NB4 (cell line): Measurements from ENCODE around the gene PPP1R15A.

Experiments
- DNase-seq: peaks from one replicate; pipeline ENCODE4 v3.0.0; 2010; ENCODE audit warnings: low read depth
- H3K4me3 ChIP-seq: one replicate; pipeline ENCODE4 v1.5.1; 2011; ENCODE audit warnings: mild to moderate bottlenecking, low read depth, low read length, moderate library complexity
- CTCF ChIP-seq: IDR thresholded peaks from one replicate; pipeline ENCODE4 v1.5.1; 2012; ENCODE audit warnings: low read depth, low read length
- MAX ChIP-seq: IDR thresholded peaks from 2 replicates; pipeline ENCODE4 v1.6.1; 2011; ENCODE audit warnings: low read depth, low read length
- MYC ChIP-seq: IDR thresholded peaks from 2 replicates; pipeline ENCODE4 v1.6.1; 2011; ENCODE audit warnings: low read depth, low read length
- POLR2A ChIP-seq: IDR thresholded peaks from 2 replicates; pipeline ENCODE4 v1.6.1; 2011; ENCODE audit warnings: mild to moderate bottlenecking; ENCODE audit not compliant: insufficient read length; ENCODE audit errors: extremely low read depth

Gene PPP1R15A

GRCh38 chr19:48833977-48834376 is 38.2 kb upstream of the PPP1R15A start:
- DNase-seq = no peak
- no peak for TF ChIP-seq CTCF
- H3K4me3 ChIP-seq = no peak overlapping the region

GRCh38 chr19:48835734-48836088 is 36.5 kb upstream of the PPP1R15A start:
- TF ChIP-seq MAX (peak; percentile 77), MYC (peak; percentile 37; the same call in 1 of the 2 replicates), CTCF (peak; percentile 86), POLR2A (no peak)
- DNase-seq = peak; percentile 86
- H3K4me3 ChIP-seq = no peak overlapping the region

GRCh38 chr19:48836089-48837017 is 35.9 kb upstream of the PPP1R15A start, which contains the start of gene HSD17B14:
TSS of gene HSD17B14 (minus strand) at chr19:48836491. CDS start at chr19:48836411, 80 bp downstream.
- TF ChIP-seq MAX (no peak), POLR2A (no peak), MYC (no peak)
- H3K4me3 ChIP-seq = no peak within 1 kb of the TSS
- DNase-seq = no peak

GRCh38 chr19:48837051-48837524 is 35.1 kb upstream of the PPP1R15A start:
- TF ChIP-seq MYC = no peak
- no peak for TF ChIP-seq CTCF
- TF ChIP-seq POLR2A = no peak
- TF ChIP-seq MAX = no peak
- no peak overlapping the region for H3K4me3 ChIP-seq
- peak; percentile 55 for DNase-seq

GRCh38 chr19:48837687-48838086 is 34.5 kb upstream of the PPP1R15A start:
- TF ChIP-seq POLR2A = no peak
- no peak for TF ChIP-seq MAX
- TF ChIP-seq MYC = no peak
- no peak for TF ChIP-seq CTCF
- DNase-seq = no peak
- H3K4me3 ChIP-seq = no peak overlapping the region

GRCh38 chr19:48841047-48841446 is 31.2 kb upstream of the PPP1R15A start:
- no peak for TF ChIP-seq MYC
- no peak for TF ChIP-seq MAX
- no peak for TF ChIP-seq CTCF
- TF ChIP-seq POLR2A = no peak
- H3K4me3 ChIP-seq = no peak overlapping the region
- DNase-seq = no peak
